ENCODE results near the gene HMX1.

HMX1 gene

DNA sequence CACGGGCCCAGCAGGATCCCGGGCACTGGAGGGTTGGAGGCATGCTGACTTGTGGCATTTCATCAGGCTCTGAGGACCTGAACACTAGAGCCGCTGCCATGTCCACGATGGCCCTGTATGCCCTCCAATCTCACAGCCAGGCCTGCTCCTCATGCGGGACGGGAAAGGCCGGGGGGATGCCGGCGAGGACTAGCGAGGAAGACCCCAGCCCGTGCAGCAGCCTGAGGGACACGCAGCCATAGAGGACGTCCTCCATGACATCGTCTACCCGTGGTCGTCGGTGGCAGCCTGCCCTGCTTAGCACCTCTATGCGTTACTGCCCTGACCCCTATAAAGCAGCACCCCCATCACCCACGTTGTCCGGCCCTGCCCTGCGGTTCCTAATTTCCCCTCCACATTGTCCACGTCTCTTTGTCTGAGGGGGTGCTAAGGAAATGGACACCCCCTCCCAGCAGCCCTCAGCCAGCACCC, 32.6 kb downstream of the HMX1 start:
- DNase-seq, result no peak

DNA sequence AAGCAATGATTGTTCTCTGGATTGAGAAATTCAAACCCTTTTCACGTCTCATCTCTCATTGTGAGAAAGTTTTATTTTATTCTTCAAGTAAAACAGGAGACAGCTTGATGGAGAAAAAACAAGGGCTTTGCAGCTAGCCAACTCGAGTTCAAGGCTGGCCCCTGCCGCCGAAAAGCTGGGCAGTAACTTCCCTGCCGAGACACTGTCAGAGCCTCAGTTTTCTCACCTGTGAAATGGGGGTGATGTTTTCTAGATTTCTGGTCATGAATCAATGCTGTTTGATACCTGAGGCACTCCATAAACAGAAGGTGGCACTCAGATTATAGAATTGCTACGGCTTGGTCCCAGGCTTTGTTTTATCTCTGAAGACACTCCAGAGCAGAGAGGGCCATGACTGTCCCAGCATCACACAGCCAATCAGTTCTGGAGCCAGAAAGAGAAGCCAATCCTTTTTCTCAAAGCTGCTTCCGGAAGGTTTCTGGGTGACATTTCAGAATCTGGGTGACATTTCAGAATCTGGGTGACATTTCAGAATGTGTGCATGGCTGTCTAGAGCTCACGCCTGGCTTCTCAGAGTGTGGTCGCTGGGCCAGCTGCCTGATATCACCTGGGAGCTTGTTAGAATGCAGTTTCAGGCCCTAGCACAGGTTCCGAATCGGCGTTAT, 33.2 kb downstream of the HMX1 start:
- no peak for DNase-seq

DNA sequence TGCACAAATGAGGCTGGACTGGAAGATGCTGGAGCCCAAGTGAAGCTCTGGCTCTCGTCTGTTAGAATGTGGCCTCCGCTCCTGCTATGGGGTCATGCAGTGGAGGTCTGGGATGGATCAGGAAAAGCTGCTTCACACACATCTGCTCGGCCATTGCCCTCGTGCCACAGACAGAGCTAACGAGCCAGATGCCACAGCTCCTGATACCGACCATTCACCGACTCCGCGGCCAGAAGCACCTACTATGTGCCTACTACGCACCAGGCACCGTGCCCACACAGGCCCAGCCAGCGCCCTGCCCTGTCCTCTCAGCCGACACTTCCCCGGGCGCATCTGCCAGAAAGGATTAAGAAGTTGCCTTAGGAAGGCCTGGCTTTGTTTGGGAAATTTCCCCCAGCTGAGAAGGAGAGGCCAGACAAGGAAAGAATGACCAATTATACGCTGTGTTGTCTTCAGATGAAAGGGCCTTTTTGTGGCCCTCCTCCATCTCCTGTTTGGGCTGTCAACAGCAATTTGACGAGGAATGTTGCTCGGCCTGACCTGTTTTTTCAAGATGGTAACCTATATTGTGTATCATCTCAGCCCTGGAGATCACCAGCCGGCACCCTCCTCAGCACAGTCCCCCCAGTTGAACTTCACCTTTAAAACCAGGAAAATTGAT, 34.3 kb downstream of the HMX1 start:
- no peak for DNase-seq

DNA sequence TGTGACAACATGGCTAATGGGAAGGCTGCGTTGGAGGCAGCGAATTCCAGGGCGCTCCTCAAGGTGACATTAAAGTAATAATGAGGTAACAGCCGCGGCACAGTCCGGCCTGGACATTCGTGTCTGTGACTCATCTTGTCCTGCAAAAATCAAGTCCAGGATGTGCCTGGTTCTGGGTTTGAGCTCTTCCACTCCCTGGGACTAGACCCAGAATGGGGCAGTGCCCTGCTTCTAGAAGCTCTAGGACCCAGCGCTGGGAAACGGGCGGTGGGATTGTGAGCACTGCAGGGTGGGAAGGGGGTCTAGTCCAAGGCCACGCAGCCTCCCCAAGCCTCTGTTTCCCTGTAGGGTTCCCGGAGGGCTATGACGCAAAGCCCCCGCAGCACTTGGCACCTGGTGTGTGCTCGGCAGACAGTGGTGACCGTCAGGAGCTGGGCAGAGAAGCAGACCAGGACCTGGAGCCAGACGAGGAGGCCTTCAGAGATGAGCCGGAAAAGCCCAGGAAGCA, 34.9 kb downstream of the HMX1 start:
- no peak for DNase-seq

DNA sequence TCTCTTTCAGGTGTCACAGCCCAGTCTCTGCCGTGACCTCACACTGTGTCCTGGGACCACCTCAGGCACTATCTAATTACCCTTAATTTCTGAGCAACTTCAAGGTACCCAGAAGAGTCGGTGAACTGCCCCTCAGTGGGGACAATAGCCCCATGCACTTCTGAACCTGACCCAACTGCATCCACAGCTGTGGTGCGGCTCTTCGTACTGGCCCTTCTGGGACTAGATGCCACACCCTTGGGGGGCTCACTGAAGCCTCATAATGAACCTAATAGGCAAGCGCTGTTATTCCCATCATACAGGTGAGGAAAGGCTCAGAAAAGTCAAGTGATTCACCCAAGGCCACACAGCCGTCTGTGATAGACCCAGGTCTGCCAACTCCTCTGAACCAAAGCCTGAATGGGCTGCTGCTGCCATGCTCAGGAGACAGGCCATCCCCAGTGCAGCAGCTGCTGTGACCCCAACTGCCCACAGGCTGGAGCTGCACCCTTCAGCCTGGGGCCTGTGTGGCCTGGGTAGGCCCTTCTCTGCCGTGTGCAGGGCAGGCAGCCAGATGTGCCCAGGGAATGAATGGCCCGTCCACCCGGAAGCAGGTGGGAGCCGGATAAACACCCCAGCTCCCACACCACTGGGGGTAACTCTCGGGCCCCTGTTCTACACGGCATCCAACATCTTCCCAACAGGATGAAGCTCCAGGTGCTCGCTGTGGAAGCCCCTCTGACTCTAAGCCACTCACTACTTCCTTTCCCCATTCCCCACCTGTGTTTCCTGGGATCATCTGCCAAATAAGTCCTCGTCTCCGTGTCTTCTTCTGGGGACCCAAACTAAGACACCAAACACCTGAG, 35.9 kb downstream of the HMX1 start:
- DNase-seq, result no peak

DNA sequence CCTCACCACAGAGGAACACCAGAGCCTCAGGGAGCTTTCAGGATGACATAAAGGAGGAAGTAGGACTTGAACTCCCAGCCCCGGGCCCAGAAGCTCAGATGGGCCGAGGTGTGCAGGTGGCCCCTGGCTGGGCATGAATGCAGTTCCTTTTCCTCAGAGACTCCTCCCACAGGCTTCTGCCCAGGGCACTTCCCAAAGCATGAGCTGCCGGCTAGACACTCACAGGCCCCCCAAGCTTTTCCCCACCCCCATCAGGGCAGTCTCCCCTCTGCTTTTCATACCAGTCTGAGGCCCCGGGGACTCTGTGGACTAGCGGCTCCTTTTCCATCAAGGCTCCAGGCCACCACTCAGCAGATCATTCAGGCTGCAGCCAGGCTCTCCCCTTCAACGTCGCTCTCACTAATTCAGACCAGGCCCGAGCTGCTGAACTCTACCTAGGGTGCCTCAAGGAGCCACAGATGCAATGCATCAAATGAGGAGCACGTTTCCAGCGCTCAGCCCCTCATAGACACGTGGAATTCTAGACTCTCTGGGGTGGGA, 36.9 kb downstream of the HMX1 start:
- DNase-seq, result no peak

DNA sequence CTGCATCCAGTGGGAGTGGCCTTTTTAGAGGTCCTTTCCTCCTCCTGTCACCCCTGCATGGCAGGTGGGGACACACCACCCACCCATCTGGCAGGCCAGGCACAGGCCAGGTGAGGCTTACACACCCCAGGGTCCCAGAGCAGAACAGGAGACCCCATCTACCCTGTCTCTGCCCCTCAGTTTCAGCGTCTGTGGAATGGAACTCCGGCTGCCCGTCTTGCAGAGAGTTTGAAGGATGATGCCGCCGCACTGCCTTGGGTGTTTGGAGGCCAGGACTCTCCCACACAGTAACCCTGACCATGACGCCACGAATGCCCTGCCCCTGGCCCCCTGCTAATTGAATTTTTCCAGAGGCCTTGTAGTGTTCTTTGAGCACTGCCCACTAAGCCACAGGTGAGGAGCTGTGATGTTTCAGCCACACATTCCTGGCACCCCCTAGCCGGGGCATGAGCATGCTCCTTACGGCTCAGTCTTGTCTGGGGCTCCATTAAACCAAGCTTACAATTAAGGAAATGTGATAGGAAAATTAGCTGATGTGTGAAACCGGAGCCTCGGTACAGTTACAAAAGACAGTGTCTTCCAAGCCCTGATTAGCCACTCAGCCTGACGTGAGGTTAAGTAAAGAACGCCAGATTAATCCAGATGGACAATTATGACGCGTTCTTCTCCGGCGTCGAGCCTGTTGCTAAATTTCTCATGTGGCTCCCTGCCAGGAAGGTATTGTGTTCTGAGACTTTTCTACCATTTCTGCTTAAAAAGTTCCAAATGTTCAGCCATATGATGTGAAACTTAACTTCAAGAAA, 39.3 kb downstream of the HMX1 start:
- no peak for DNase-seq

DNA sequence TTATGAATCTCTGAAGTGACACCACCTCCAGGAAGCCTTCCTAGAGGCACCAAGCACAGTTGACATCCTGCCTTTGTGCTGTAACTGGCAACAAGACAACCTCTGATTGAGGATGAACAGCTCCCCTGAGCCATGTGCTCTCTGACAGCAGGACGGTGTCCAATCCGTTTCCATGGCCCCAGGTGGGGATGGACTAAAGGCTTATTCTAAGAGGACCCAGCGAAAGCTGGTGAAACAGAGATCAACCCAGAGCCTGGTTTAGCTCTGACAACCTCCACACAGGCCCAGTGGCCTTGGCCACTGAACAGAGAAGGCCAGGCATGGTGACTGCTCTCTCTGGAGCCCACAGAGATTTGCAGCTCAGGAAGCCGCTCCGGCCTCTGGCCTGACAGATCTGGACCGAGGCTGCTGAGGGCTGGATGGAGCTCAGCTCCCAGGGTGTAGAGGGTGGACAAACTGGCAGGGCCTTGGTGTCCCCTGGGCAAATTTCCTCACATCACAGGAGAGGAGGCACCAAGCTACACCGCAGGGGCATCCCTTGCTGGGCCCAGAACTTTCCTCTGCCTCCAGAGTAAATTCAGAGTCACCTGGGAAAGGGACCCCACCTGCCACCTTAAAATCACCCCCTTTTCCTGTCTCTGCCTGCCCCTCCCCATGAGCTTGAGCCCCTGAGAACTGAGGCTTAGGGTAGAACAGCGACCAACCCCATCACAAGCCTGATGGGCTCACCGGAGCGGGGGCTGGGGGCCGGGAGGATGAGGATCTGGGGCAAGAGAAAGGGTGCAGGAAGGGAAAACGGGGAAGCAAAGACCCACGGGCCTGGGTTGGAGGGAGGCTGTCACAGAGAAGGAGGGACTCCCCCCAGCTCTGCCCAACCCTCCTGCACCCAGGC, 40.2 kb downstream of the HMX1 start:
- DNase-seq, result no peak

DNA sequence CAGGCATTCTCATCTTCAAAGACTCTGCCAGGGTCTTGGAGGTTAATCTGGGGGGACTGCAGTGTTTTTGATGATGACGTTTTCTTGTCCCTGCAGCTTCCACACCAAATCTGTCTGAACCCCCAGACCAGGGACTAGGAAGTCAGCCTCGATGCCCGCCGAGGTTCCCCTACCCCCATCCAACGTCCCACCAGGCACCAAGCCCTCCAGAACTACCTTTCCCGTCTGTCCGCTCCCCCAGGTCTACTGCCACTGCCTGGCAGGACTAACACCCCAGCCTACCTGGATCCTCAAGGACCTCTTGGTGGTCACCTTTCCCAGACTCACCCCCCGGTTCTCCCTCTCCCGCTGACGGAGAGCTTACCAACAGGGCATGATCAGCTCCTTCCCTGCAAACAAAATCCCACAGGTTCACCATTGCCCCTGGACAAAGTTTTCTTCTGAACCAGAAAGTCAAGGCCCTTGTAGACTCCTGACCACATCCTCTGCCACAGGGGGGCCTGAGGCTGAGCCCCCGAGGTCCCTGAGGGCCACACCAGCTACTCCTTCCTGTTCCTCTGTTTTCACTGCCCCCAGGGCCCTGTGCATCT, 40.9 kb downstream of the HMX1 start:
- DNase-seq, result no peak

DNA sequence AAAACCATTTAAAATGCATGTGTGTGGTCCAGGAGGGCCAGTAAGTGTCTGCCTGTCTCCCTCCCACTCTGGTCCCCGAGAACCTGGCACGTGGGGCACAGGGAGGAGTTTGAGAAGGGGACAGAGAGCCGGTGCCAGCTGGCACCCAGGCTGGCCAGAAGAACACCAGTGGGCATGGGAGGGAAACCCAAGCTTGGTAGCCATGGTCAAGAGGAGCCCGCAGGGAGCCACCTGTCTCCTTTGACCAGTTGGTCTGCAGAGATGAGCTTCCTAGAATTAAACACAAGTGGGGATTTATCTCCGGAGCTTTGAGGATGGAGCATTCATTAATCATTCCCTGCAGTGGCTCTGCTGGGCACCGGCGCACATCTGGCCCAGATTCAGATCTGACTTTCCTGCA, 41.6 kb downstream of the HMX1 start:
- no peak for DNase-seq

DNA sequence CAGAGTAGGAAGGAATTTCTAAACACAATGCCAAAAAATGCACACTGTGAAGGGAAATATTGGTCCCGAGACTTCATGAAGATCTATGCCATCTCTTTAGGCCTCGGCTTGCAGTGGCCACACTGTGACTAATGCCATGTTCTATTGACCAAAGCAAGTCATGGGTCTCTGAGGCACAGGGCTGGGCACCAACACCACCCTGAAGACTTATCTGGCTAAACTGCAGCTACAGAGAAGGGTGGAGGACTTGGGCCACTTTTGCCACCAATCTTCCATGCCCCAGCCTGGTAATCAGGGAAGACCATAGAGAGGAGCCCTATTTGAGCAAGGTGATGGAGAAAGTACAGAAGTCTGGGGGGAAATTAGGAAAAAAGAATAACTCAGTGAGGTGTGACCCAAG, 42.1 kb downstream of the HMX1 start:
- no peak for DNase-seq

DNA sequence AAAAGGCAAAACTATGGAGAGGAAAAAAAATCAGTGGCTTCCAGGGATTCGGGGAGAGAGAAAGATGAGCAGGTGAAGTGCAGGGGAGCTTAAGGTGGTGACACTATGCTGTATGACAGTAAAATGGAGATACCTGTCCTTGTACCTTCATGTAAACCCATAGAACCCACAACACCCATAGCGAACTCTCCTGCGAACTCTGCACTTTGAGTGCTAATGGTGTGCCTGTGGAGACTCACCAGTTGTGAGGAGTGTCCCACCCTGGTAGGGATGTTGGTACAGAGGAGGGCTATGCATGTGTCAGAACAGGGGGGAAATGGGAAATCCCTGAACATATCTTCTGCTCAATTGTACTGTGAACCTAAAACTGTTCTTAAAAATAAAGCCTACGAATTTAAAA, 42.8 kb downstream of the HMX1 start:
- no peak for DNase-seq

DNA sequence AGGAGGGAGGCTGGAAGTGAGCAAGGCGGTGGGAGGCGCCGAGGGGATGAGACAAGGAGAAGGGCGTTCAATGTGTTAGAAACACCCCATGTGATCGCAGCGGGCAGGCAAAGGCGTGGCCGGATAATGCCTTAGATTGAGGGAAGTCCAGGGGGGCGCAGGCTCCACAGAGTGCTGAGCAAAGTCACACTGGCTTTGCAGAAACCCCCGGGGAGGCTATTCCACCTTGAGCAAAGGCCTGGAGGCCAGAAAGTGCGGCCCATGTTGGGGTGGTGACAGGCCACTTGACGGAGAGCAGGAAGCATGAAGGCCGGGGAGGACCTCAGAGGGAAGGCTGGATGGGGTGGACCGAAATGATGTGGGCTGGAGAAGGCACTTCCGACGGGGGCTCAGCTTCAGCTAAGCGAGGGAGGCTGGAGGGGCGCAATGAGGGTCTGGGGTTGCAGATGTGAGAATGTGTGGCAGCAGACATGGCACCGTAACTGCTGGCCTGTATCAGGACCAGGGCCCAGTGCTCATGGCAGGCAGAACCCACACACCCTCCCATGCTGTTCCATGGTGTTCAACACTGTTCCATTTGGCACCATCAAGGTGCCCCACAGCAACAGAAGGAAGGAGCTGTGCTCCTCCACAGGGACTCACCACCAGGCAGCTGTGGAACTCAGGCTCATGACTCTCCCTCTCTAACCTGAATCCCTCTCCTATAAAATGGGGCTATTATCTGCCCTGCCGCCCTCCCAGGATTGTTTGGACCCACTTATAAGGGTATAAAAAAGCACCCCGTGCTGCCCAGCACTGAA, 50.3 kb downstream of the HMX1 start:
- no peak for DNase-seq

DNA sequence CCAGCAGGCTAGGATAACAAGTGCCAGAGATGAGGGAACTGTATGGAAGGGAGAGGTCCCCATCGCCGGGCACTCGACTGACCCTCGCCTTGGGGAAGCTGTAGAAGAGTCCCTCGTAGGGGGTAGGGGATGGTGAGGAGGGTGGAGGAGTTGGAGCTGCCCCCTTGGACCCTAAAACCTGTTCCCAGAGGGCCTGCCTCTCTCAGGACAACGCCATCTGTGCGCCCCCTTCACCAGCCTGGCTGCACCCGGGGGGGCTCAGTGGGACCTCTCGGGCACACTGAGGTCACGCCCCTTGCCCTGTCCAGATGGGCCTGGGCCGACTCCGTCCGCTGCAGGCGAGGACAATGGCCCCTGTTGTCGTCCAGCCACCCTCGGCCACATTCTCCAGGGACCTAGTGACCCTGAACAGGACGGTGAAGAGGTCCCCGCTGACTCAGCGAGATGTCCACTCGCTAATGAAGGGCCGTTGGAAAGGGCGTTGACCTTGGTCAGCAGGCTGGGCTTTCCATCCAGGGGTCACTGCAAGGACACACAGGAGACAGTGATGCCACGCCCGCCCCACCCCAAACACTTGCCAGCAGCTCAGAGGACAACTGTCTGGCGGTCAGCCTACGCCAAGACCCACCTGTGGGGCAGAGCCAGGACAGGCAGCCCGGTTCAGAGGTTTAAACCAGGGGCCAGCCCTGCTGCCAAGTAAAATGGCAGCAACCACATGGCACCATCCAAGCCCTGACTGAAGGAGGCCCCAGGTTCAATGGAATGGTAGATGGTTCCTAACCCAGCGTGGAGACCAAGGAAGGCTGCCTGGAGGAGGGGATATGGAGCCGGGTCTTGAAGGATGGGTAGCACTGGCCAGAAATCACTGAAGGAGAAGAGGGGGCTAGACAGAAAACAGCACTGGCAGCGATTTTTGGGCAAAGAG, 51.2 kb downstream of the HMX1 start:
- no peak for DNase-seq

DNA sequence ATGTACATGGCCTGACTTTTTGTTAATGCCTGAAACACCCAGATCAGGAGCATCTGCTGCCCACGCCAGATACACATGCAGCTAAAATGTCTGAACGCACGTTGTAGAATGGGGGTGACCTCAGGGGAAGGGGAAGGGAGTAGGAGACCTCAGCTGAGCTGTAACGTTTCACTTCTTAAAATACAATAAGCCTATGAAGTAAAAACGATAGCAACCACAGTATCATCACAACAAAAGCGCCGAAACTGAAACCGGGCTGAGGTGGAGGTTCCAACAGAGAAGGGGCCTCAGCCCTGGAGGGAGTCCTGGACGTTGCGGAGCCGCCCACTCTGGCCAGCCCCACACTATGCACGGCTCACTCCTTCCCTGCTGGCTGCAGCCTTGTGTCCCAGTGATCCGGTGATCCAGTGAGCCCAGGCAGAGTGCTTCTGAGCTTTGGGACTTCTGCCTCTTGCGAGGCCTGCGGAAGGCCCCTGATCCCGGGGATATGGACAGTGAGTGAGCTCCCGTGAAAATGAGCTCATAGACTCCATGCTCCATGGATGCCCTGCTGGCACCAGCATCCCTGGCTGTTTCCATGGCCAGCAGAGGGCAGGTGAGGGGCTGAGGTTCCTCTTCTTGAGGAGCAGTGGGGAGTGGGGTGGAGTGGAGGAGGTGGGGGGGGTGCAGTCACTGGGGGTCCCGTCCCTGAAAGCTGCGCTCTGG, 52.0 kb downstream of the HMX1 start:
- no peak for DNase-seq

DNA sequence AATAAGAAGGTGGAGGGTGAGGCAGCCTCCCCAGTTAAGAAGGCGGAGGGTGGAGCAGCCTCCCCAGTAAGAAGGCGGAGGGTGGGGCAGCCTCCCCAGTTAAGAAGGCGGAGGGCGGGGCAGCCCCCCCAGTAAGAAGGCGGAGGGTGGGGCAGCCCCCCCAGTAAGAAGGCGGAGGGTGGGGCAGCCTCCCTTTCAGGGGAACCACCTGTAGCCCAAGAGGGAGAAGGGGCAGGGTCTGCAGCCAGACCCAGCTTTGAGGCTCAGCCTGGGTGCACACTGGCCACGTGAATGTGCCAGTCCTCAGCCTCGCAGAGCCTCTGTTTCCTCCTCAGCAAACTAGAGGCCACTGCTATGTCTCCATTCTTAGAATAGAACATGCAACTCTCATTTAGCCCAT, 52.6 kb downstream of the HMX1 start:
- no peak for DNase-seq

DNA sequence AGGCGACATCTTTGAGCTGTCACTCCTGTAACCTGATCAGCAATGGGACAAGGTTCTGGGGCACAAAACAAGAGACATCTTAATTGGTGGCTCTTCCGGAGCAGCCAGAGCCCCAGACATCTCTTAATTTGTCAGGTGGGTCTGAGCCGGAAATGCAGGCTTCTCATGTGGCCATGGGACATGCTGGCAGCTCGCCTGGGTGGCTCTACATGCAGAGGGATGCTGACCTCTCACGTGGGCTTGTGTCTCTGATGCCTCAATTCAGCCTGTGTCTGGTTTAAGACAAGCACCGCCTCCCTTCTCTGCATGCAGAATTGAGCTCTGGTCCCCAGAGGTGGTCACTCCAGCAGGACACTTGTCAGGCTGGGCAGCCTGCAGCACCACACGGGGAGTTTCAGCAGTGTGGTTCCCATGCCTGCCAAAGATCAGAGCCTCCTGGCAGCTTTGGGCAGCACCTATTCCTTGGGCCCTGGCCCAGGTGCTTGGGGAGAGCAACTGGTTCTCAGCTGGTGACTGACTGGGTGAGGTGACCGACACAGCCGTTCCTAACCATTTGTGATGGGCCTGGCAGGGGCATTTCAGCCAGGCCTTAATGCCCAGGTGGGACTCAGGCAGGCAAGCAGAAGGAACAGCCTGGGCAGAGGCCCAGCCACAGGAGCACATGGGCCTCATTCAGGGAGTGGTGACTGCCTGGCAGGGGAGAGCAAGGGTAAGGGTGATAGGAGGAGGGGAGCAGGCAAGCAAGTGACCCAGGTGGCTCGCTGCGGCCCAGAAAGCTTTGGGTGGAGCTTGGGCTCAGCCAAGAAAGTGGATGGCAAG, 53.4 kb downstream of the HMX1 start:
- no peak for DNase-seq

DNA sequence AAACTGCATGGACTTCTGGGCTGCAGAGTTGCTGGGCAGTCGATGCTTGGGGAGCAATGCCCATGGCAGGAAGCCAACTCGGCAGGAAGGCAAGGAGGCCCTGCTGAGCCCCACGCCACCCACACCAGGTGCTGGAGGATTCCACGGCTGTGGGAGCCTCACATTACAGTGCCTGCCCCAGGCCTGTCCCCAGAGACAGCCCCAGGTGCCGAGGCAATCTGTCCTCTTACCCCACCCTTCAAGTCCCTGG, 53.9 kb downstream of the HMX1 start:
- no peak for DNase-seq
